HepG2 (cell line): ENCODE results near the gene NR4A2. TPM values are rescaled to one million over a fixed set of nuclear protein-coding genes. Genes with fewer than 3 reads are reported as not detected.

Experiments
- ATAC-seq: fragments of 200-7000 bp; cut with Tn5 transposase; 3 replicates; pipeline ENCODE4 v1.9.1; 2020; ENCODE audit warnings: mild to moderate bottlenecking, moderate library complexity
- BruUV-seq: library from RNA; stranded (reverse); fragments of 400-500 nt; replicated peaks from 2 replicates; lab custom pipeline; 2021; lab: Mats Ljungman, UMichigan
- CTCF ChIA-PET: fragments of 300-600 bp; formaldehyde crosslinking; extraction: SDS; loops from one replicate; lab custom pipeline; 2021; ENCODE audit warnings: low total read pairs, inconsistent platforms, low intra/inter-chr PET ratio; lab: Yijun Ruan, JAX
- POLR2A ChIA-PET: fragments of 350-600 bp; sonication (Branson Sonifier 250); formaldehyde crosslinking; loops from one replicate; lab custom pipeline; 2020; ENCODE audit warnings: antibody characterized with exemption, inconsistent platforms; lab: Yijun Ruan, JAX
- DNase-seq: peaks from one replicate; pipeline ENCODE4 v3.0.0-alpha.2; 2015; ENCODE audit warnings: low spot score
- FAIRE-seq: peaks from 3 replicates; lab custom pipeline; 2011; peaks lifted over from hg19 to GRCh38; lab: Jason Lieb, UNC
- H2AFZ ChIP-seq: one replicate; pipeline ENCODE4 v1.6.1; 2011; ENCODE audit warnings: low read length, inconsistent platforms
- H3K27ac ChIP-seq: fragments of 300-600 bp; 3 replicates; pipeline ENCODE4 v1.8.0; 2011; ENCODE audit warnings: mixed run types, mild to moderate bottlenecking, mixed read lengths, low read length, inconsistent platforms; ENCODE audit not compliant: insufficient read depth; ENCODE audit errors: extremely low read length
- H3K27me3 ChIP-seq, 2 experiments: fragments of 200-600 bp in 1 of 2; 2 replicates in 1 of 2; 3 replicates in 1 of 2; pipeline versions ENCODE4 v1.6.0 to v1.8.0; 2011; ENCODE audit warnings: low read length in 2 of 2, mild to moderate bottlenecking in 2 of 2, moderate library complexity in 2 of 2, inconsistent platforms in 1 of 2; ENCODE audit not compliant: insufficient read depth in 2 of 2, control insufficient read depth in 1 of 2
- H3K36me3 ChIP-seq, 2 experiments: fragments of 200-600 bp in 1 of 2; replicated peaks in 1 of 2; 2 replicates in 1 of 2; 3 replicates in 1 of 2; pipeline versions ENCODE4 v1.5.1 to v1.8.0; 2011; ENCODE audit warnings: low read length in 2 of 2, inconsistent platforms in 1 of 2; ENCODE audit not compliant: insufficient read depth in 2 of 2, control insufficient read depth in 1 of 2
- H3K4me1 ChIP-seq: 2 replicates; pipeline ENCODE4 v1.5.1; 2012; ENCODE audit warnings: low read length, inconsistent platforms; ENCODE audit not compliant: insufficient read depth
- H3K4me2 ChIP-seq: 2 replicates; pipeline ENCODE4 v1.6.0; 2011; ENCODE audit warnings: low read depth, low read length, inconsistent platforms
- H3K4me3 ChIP-seq, 3 experiments: fragments of 200-600 bp in 1 of 3; sonication (generic), shearing (Covaris generic) in 1 of 3; replicated peaks in 1 of 3; 2 replicates each; pipeline ENCODE4 v1.5.1; 2011 to 2016; ENCODE audit warnings: low read length in 3 of 3, inconsistent platforms in 2 of 3, low read depth in 2 of 3, mild to moderate bottlenecking in 2 of 3, control low read depth in 1 of 3, mixed read lengths in 1 of 3; ENCODE audit not compliant: insufficient read depth in 1 of 3
- H3K79me2 ChIP-seq: one replicate; pipeline ENCODE4 v1.6.1; 2011; ENCODE audit warnings: low read length, inconsistent platforms; ENCODE audit not compliant: insufficient read depth
- H3K9ac ChIP-seq: 2 replicates; pipeline ENCODE4 v1.6.0; 2011; ENCODE audit warnings: mild to moderate bottlenecking, low read depth, low read length, inconsistent platforms; ENCODE audit not compliant: insufficient read depth
- H3K9me3 ChIP-seq: 2 replicates; pipeline ENCODE4 v1.5.1; 2012; ENCODE audit warnings: mild to moderate bottlenecking, low read length
- H4K20me1 ChIP-seq: 2 replicates; pipeline ENCODE4 v1.6.0; 2011; ENCODE audit warnings: inconsistent platforms, mild to moderate bottlenecking, low read length, moderate library complexity; ENCODE audit not compliant: insufficient read depth
- HOXA7 ChIP-seq: sonication (generic); formaldehyde crosslinking; IDR thresholded peaks from 2 replicates; pipeline ENCODE4 v1.8.1; 2022; ENCODE audit warnings: mild to moderate bottlenecking, missing genetic modification reagents, moderate library complexity
- UBTF ChIP-seq: sonication (generic); formaldehyde crosslinking; IDR thresholded peaks from 2 replicates; pipeline ENCODE4 v1.4.0; 2020; ENCODE audit warnings: mild to moderate bottlenecking, missing genetic modification reagents
- WGBS: methylation state at CpG from one replicate; pipeline ENCODE4 v1.1.6; 2017; ENCODE audit warnings: low lambda C conversion rate; 5-methylcytosine and 5-hydroxymethylcytosine counted together
- in situ Hi-C: cut with HindIII; loops from 2 replicates; pipeline ENCODE4 v1.10.0; 2017; ENCODE audit warnings: low pct_unique_long_range_greater_than_20kb; ENCODE audit not compliant: extremely low pct_ligation_motif_present
- intact Hi-C: fragments of 100-400 bp; cut with micrococcal nuclease; formaldehyde crosslinking; loops from one replicate; pipeline ENCODE4 v1.10.0; 2022; ENCODE audit not compliant: unreplicated experiment
- polyA plus RNA-seq, 8 experiments: library from polyadenylated mRNA; depleted of rRNA in 3 of 8; stranded (reverse) in 7 of 8; unstranded in 1 of 8; fragments of >200 nt; fragmentation: Illumina TruSeq in 4 of 8; extraction: Trizol in 4 of 8; gene quantifications; 2 replicates each; pipeline versions ENCODE4 v1.2.1 to v1.2.3, GENCODE V29; 2011 to 2016; ENCODE audit warnings: low read depth in 4 of 8, missing spikeins in 1 of 8, mixed read lengths in 1 of 8; ENCODE audit not compliant: insufficient read depth in 1 of 8
- total RNA-seq, 5 experiments: library from RNA; depleted of rRNA; stranded (reverse); fragments of >200 nt; fragmentation: Illumina TruSeq; extraction: Trizol; gene quantifications; 2 replicates each; pipeline ENCODE4 v1.2.3, GENCODE V29; 2016; ENCODE audit warnings: low read depth in 1 of 5

NR4A2 gene
- total and polyA plus RNA-seq, 2 of the 13 experiments (the other 11 are each of a cell fraction or from before 2014, with no cell fraction given), result not detected

- ATAC-seq, result peak; percentile 12
- Histone ChIP-seq H3K9ac (no peak overlapping the region), H3K4me3 (peak overlapping the region; percentile 51 to 77 (median 63)), H2AFZ (no peak overlapping the region), H3K4me2 (peak overlapping the region; percentile 92), H3K27ac (no peak overlapping the region), H3K36me3 (no peaks in the 10 kb centered on the region), H4K20me1 (no peaks in the 10 kb centered on the region), H3K27me3 (peaks cover 23 to 85% of the 10 kb centered on the region in 2 experiments), H3K79me2 (no peaks in the 10 kb centered on the region), H3K9me3 (no peaks in the 10 kb centered on the region), H3K4me1 (peaks cover 30% of the 10 kb centered on the region)
- TF ChIP-seq UBTF (CRISPR knock-in tag), result 0 out of 2 replicates have a peak, but pooled peaks have one; percentile 29
- TF ChIP-seq HOXA7 (CRISPR knock-in tag), result no peak
- in situ Hi-C loops (loop anchor here (25.0 kb wide), 1 partner anchor 856 kb away; no protein-coding TSS in a partner anchor), intact Hi-C loops (loop anchor here (10.0 kb wide), 3 partner anchors 357 to 723 kb away; no protein-coding TSS in a partner anchor)
- CTCF ChIA-PET, result no interaction called here
- BruUV-seq, result no TSS peak
- POLR2A ChIA-PET, result no interaction called here
- WGBS, result 13% methylated on average over 18 of the region's 18 CpGs
- no peak for FAIRE-seq
- DNase-seq, result no peak
Measured at GRCh38 chr2:156331572-156332283, 793 bp downstream of the NR4A2 start.
